ENCODE measurements around the gene EGFR.

EGFR gene

GRCh38 chr7:55018361-55019190 is at the start of gene EGFR:
Gene EGFR (plus strand): TSS chr7:55019017. CDS start chr7:55019278, 261 bp downstream.
- peak within 1 kb of the TSS; percentile 15 for H3K4me3 Mint-ChIP-seq
- no peaks in the 10 kb centered on the region for H3K4me1 Mint-ChIP-seq (ENCODE audit: low read depth)
- H3K9me3 Mint-ChIP-seq = no peaks in the 10 kb centered on the region
- H3K27me3 Mint-ChIP-seq (ENCODE audit: low read depth) = peaks cover 71% of the 10 kb centered on the region
- H3K36me3 Mint-ChIP-seq (ENCODE audit: low read depth) = no peaks in the 10 kb centered on the region
- H3K27ac Mint-ChIP-seq = no peak within 1 kb of the TSS

DNA sequence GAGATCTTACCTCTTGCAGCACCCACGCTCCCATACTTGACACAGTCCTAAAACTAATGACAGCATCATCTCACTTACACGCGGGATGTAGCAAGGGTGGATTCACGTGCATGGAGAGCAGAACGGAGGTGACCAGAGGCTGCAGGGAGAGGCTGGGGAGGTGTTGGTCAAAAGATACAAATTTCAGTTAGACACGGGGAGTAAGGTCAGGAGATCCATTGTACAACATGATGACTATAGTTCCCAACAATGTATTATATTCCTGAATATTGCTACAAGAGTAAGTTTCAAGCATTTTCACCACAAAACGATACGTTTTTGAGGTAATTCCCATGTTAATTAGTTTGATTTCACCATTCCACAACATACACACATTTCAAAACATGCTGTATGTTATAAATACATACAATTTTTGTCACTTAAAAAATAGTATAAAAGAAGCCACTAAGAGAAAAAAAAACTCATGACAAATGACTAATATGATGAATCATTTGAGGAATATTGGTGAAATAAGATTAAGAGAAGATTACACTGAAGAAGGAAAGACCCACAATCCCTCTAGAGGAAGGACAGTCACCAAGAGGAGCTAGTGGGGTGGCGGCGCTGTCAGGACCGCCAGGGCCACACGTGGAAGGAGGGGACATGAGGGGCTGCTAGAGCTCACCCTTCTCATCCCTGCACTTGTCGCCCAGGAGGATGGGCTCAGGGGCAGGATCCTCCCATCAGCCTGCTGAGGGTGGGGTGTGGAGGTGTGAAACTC is 49.4 kb upstream of the EGFR start:
- Mint-ChIP-seq H3K4me3 (no peak overlapping the region), H3K4me1 (ENCODE audit: low read depth) (no peaks in the 10 kb centered on the region), H3K27ac (no peak overlapping the region), H3K27me3 (ENCODE audit: low read depth) (no peaks in the 10 kb centered on the region), H3K36me3 (ENCODE audit: low read depth) (no peaks in the 10 kb centered on the region), H3K9me3 (peaks cover 7% of the 10 kb centered on the region)

DNA sequence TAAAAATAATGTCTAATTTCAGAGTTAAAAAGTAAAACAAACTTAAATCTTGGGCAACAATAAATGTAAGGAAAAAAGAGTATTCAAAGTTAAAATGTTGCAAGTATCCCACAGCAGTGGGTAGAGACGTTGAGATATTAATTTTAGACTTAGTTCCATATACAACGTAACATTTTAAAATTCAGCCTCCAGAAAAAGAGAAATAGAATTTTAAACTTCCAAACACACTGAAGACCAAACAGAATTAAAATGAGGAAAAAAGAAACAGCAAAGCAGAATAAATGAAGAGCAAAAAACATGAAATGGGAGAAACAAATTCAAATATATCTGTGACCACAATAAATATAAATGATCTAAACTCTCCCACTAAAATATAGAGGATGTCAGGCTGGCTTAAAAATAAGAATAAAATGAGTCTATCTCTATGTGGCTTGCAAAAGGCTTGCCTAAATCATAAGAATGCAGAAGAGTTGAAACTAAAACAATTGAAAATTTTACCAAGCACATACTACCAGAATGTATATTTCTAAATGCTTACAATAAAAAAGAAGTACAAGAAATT is 46.0 kb upstream of the EGFR start:
- Mint-ChIP-seq H3K36me3 (ENCODE audit: low read depth) (no peaks in the 10 kb centered on the region), H3K27ac (no peak overlapping the region), H3K27me3 (ENCODE audit: low read depth) (peaks cover 3% of the 10 kb centered on the region), H3K9me3 (peaks cover 7% of the 10 kb centered on the region), H3K4me1 (ENCODE audit: low read depth) (no peaks in the 10 kb centered on the region), H3K4me3 (no peak overlapping the region)

DNA sequence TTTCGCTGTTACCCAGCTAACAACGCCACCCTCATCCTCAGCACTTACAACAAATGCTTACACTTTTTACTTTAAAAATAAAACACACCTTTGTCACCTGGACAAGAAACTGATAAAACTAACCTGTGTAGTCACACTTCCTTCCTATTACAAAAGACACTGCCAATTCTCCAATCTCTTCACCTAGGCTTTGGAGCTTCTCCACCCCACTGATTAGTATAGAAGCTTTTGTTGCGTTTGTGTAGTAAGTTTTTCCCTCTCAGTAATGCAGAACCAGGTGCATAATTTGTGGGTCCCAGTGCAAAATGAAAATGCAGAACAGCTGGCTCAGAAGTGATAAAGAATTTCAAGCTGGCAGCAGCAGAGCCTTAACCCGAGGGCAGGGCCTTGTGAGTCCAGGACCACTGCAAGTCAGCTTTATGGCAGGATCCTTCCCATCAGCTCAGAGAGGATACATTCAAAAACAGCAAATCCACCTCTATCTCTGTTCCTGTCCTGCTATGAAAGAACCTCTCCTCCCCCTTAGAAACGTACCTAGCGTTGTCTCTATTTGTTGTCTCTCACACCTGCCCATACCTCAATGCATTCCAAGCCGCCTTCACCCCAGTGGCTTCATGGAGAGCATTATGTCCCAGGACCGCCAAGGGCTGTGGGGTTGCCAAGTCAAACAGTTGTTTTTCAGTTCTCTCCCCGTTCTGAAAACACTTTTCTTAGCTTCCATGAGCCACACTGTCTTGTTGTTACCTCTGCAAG is 40.3 kb upstream of the EGFR start:
- Mint-ChIP-seq H3K4me1 (ENCODE audit: low read depth) (no peaks in the 10 kb centered on the region), H3K27me3 (ENCODE audit: low read depth) (peaks cover 3% of the 10 kb centered on the region), H3K4me3 (no peak overlapping the region), H3K36me3 (ENCODE audit: low read depth) (no peaks in the 10 kb centered on the region), H3K27ac (no peak overlapping the region), H3K9me3 (no peaks in the 10 kb centered on the region)

- no peaks in the 10 kb centered on the region for H3K9me3 Mint-ChIP-seq
- H3K27ac Mint-ChIP-seq = no peak overlapping the region
- peaks cover 8% of the 10 kb centered on the region for H3K27me3 Mint-ChIP-seq (ENCODE audit: low read depth)
- no peaks in the 10 kb centered on the region for H3K36me3 Mint-ChIP-seq (ENCODE audit: low read depth)
- H3K4me3 Mint-ChIP-seq = no peak overlapping the region
- no peaks in the 10 kb centered on the region for H3K4me1 Mint-ChIP-seq (ENCODE audit: low read depth)
Measured at GRCh38 chr7:54980521-54980920, 38.3 kb upstream of the EGFR start.

GRCh38 chr7:54981913-54982312 is 36.9 kb upstream of the EGFR start:
- Mint-ChIP-seq H3K4me1 (ENCODE audit: low read depth) (no peaks in the 10 kb centered on the region), H3K9me3 (no peaks in the 10 kb centered on the region), H3K4me3 (no peak overlapping the region), H3K27ac (no peak overlapping the region), H3K36me3 (ENCODE audit: low read depth) (no peaks in the 10 kb centered on the region), H3K27me3 (ENCODE audit: low read depth) (peaks cover 15% of the 10 kb centered on the region)

DNA sequence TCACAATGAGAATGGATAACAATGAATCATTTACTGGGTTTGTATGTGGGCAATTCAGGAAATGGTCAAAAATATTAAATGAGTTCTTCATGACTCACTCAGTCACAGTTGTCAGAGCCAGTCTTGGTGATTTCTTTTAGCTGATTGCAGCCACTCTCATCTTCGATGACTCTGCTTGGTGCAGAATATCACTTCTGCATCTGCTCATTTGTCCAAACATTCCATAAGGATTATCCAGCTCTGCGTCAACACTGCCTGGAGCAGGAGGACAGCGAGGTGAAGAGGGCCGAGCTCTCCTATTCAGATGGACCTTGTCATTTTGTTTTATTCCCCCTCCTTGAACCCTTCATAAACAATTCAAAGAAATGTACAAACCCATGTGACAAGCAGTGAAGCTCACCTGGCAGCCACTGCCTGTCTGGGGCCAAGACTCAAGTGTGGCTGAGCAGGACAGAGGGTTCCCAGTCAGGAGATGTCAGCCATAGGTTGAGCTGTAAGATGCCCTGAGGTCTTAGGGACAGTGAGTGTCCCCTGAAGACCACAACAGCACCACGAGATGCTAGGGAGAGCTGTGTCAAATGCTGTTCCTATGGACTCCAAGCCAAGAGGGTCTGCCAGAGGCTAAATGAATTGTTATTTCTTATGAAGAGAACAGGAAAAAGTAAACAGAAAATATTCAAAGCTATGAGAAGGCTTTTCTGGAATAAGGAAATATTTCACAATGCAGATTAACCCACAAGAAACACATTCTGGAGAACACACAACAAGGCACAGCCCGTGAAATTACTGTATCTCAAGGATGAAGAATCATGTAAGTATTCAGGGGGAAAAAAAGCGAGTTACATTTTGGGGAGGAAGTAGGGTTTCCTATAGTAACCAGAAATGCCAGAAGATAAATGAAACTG is 33.1 kb upstream of the EGFR start:
- Mint-ChIP-seq H3K4me3 (no peak overlapping the region), H3K4me1 (ENCODE audit: low read depth) (no peaks in the 10 kb centered on the region), H3K27ac (no peak overlapping the region), H3K9me3 (no peaks in the 10 kb centered on the region), H3K36me3 (ENCODE audit: low read depth) (no peaks in the 10 kb centered on the region), H3K27me3 (ENCODE audit: low read depth) (peaks cover 27% of the 10 kb centered on the region)

DNA sequence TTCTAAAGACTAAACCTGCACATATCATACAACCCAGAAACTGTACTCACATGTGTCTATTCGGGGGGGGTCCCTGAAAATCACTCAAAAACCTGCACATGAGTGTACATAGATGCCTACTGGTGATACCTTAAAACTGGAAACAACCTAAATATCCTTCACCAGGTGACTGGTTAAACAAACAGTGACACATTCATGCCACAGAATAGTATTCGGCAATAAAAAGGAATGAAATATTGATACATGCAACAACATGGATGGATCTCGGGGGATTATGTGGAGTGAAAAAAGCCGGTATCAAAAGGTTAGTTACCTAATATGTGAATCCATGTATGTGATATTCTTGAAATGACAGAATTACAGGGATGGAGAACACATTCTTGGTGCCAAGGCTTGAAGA is 32.1 kb upstream of the EGFR start:
- Mint-ChIP-seq H3K36me3 (ENCODE audit: low read depth) (no peaks in the 10 kb centered on the region), H3K4me3 (no peak overlapping the region), H3K9me3 (no peaks in the 10 kb centered on the region), H3K4me1 (ENCODE audit: low read depth) (no peaks in the 10 kb centered on the region), H3K27ac (no peak overlapping the region), H3K27me3 (ENCODE audit: low read depth) (peaks cover 31% of the 10 kb centered on the region)

DNA sequence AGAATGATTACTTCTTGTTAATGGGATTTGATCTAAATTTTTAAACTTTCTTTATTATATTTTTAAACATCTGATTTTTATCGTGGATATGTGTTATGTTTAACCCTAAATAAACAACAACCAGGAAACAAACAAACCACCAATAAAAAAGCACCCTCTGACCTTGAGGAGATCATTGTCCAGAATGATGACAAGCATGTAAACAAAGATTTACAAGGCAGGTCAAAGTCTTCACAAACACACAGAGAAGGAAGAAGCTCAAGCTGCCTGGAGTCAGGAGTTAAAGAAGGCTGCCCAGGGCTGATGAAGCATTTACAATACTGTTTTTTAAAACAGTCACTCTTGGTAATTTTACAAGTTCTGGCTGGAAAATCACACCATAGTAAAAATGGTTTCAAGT is 31.0 kb upstream of the EGFR start:
- H3K27ac Mint-ChIP-seq = no peak overlapping the region
- no peaks in the 10 kb centered on the region for H3K36me3 Mint-ChIP-seq (ENCODE audit: low read depth)
- no peaks in the 10 kb centered on the region for H3K9me3 Mint-ChIP-seq
- H3K4me3 Mint-ChIP-seq = no peak overlapping the region
- H3K4me1 Mint-ChIP-seq (ENCODE audit: low read depth) = no peaks in the 10 kb centered on the region
- peaks cover 31% of the 10 kb centered on the region for H3K27me3 Mint-ChIP-seq (ENCODE audit: low read depth)

DNA sequence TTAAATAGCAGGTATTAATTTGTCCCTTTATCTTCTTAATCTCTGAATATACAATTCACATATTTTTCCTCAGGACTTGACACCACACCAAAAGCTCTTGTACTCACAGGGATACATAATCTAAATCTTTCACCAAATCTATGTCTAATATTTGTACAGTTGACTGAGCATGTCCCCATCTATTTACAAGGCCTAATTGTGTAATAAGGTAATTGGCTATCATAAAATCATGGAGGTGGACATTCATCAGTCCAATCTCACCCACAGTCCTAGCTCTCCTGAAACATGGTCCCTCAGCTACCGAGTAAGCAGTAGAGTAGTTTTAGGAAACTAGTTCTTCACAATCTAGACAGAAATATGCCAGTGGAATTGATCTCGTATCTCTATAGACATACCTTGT is 30.3 kb upstream of the EGFR start:
- no peaks in the 10 kb centered on the region for H3K9me3 Mint-ChIP-seq
- H3K4me1 Mint-ChIP-seq (ENCODE audit: low read depth) = no peaks in the 10 kb centered on the region

GRCh38 chr7:54989453-54990225 is 29.2 kb upstream of the EGFR start:
- Mint-ChIP-seq H3K27me3 (ENCODE audit: low read depth) (peaks cover 27% of the 10 kb centered on the region), H3K4me1 (ENCODE audit: low read depth) (peaks cover 3% of the 10 kb centered on the region), H3K9me3 (no peaks in the 10 kb centered on the region), H3K27ac (no peak overlapping the region), H3K36me3 (ENCODE audit: low read depth) (no peaks in the 10 kb centered on the region), H3K4me3 (no peak overlapping the region)

More for the DNA sequence above, 30.3 kb upstream of the EGFR start:
- H3K36me3 Mint-ChIP-seq (ENCODE audit: low read depth) = no peaks in the 10 kb centered on the region
- H3K4me3 Mint-ChIP-seq = no peak overlapping the region
- no peak overlapping the region for H3K27ac Mint-ChIP-seq
- H3K27me3 Mint-ChIP-seq (ENCODE audit: low read depth) = peaks cover 31% of the 10 kb centered on the region

DNA sequence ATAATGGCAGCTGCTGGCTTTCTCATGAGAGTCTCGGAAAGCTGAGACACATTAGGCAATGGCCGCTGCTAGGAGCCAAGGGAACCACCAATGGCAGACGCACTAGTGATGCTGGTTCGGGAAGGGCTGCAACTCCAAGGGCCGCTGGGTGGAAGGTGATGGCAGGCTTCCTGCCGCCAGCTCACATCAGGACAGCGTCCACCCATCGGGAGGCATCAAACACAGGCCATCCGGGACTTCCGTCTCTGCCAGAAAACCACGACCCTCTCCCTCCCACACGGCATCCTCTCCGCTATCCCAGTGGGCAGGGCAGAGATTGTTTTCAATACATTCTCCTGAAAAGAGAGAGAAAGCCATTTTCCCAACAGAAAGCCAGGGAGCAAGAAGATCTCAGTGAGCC is 27.5 kb upstream of the EGFR start:
- Mint-ChIP-seq H3K27me3 (ENCODE audit: low read depth) (peaks cover 19% of the 10 kb centered on the region), H3K36me3 (ENCODE audit: low read depth) (no peaks in the 10 kb centered on the region), H3K4me1 (ENCODE audit: low read depth) (peaks cover 16% of the 10 kb centered on the region), H3K9me3 (no peaks in the 10 kb centered on the region), H3K27ac (no peak overlapping the region), H3K4me3 (no peak overlapping the region)

DNA sequence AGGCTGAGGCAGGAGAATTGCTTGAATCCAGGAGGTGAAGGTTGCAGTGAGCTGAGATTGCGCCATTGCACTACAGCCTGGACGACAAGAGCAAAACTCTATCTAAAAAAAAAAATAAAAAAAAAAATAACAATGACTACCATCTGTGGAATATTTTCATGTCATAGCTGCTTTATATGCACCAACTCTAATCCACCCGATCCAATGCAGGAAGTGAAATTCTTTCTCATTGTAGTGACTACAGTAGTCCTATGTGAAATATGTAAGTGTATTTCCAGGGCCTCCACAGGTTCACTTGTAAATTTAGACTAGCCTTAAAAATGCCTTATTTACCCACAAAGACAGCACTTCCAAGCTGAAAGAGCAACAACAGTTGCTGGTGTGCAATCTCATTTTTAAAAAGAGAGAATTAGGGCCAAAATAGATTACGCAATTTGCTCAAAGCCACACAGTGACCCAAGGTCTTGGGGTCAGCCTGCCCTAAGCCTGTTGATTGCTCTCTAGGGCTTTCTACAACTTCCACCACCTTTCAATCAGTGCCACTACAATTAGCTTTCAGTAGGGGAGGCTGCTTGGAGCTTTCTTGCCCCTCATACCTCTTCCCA is 25.8 kb upstream of the EGFR start:
- Mint-ChIP-seq H3K27me3 (ENCODE audit: low read depth) (peaks cover 19% of the 10 kb centered on the region), H3K4me3 (no peak overlapping the region), H3K36me3 (ENCODE audit: low read depth) (no peaks in the 10 kb centered on the region), H3K4me1 (ENCODE audit: low read depth) (peaks cover 28% of the 10 kb centered on the region), H3K9me3 (no peaks in the 10 kb centered on the region), H3K27ac (no peak overlapping the region)

Data from T-helper 1 cell treated with Interleukin-12 subunit alpha and Interleukin-12 subunit beta and Interleukin-4 antibody, amounts not matched to agents 30 μg/mL and 1 μg/mL, for 36 hours (primary cell).